Loucy (cell line): ENCODE results near the gene GSK3B.

Source experiments
- EZH2phosphoT487 ChIP-seq: fragments of 200-600 bp; IDR thresholded peaks from 2 replicates; pipeline ENCODE4 v1.6.1; 2018; ENCODE audit warnings: antibody characterized with exemption, mild to moderate bottlenecking, moderate library complexity, borderline replicate concordance
- TF ChIP-seq, protein P1 (sequence below): fragments of 200-600 bp; sonication (generic); conservative IDR thresholded peaks from 2 replicates; pipeline ENCODE4 v1.5.1; 2014; ENCODE audit warnings: mild to moderate bottlenecking, antibody characterized with exemption, low read length

- TF ChIP-seq, protein P1, sequence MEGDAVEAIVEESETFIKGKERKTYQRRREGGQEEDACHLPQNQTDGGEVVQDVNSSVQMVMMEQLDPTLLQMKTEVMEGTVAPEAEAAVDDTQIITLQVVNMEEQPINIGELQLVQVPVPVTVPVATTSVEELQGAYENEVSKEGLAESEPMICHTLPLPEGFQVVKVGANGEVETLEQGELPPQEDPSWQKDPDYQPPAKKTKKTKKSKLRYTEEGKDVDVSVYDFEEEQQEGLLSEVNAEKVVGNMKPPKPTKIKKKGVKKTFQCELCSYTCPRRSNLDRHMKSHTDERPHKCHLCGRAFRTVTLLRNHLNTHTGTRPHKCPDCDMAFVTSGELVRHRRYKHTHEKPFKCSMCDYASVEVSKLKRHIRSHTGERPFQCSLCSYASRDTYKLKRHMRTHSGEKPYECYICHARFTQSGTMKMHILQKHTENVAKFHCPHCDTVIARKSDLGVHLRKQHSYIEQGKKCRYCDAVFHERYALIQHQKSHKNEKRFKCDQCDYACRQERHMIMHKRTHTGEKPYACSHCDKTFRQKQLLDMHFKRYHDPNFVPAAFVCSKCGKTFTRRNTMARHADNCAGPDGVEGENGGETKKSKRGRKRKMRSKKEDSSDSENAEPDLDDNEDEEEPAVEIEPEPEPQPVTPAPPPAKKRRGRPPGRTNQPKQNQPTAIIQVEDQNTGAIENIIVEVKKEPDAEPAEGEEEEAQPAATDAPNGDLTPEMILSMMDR: no peak
- no peak for TF ChIP-seq EZH2phosphoT487
These were observed 121.1 kb downstream of the GSK3B start for GRCh38 chr3:119973018-119973646.
